ENCODE data around the gene FRMPD1.

DNA sequence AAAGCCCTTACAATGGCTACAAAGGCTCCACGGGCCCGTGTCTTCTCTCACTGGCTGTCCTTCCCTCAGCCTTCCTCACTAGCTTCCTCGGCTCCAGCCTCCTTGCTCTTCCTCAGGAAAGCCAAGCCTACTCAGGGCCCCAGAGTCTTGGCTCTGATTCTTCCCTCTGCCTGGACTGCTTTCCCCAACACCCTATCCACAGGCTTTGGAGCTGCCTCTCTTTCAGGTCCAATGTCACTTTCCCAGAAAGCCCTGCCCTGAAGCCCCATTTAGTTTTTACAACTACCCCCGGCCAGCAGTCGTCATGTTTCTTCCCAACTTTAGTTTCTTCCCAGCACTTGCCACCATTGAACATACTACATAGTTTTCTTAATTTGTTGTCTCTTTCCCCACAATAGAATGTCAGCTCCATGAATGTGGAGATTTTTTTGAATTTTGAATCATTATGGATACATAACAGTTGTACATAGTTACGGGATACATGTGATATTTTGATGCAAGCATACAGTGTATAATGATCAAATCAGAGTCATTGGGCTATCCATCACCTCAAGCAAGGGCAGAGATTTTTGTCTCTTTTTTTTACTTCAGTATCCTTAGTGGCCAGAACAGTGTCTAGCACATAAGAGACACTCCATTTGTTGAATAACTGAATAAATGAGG is 40.9 kb upstream of the FRMPD1 start:
- TF ChIP-seq POLR2A (IDR thresholded peaks at IDR 0.05; ENCODE audit: low read depth, low read length) = no peak
- TF ChIP-seq POLR2AphosphoS5 (IDR thresholded peaks at IDR 0.05; ENCODE audit: low read depth, low read length) = no peak
- no peak for TF ChIP-seq TAF1 (IDR thresholded peaks at IDR 0.05; ENCODE audit: borderline replicate concordance, low read depth, low read length)

Data from GM12892 (cell line).